ENCODE data around the gene RESP18.
A peak's percentile ranks its signal among the peaks of the same experiment; 100 is the strongest.

The RESP18 gene

DNA sequence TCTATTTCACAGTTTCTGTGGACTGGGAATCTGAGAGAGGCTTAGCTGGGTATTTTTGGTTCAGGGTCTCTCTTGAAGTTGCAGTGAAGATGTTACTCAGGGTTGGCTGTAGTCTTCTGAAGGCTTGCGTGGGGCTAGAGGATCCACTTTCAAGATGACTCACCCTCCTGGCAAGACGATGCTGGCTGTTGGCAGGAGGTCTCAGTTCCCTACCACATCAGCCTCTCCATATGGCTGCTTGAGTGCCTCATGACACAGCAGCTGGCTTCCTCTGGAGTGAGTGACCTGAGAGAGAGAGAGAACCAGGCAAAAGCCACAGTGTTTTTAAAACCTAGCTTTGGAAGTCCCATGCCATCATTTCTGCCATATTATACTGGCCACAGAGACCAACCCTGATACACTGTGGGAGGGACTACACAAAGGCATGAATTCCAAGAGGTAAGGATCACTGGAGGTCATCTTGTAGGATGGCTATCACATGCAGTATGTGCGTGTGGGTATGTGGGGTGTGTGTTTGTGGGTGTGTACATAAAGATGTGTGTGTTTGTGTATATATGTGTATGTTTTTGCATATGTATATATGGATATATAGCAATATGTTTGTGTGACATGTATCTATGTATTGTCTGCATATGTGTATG, 30.1 kb upstream of the RESP18 start:
- peak; percentile 76 for DNase-seq (ENCODE audit: low read depth)
- TF ChIP-seq, protein P1, sequence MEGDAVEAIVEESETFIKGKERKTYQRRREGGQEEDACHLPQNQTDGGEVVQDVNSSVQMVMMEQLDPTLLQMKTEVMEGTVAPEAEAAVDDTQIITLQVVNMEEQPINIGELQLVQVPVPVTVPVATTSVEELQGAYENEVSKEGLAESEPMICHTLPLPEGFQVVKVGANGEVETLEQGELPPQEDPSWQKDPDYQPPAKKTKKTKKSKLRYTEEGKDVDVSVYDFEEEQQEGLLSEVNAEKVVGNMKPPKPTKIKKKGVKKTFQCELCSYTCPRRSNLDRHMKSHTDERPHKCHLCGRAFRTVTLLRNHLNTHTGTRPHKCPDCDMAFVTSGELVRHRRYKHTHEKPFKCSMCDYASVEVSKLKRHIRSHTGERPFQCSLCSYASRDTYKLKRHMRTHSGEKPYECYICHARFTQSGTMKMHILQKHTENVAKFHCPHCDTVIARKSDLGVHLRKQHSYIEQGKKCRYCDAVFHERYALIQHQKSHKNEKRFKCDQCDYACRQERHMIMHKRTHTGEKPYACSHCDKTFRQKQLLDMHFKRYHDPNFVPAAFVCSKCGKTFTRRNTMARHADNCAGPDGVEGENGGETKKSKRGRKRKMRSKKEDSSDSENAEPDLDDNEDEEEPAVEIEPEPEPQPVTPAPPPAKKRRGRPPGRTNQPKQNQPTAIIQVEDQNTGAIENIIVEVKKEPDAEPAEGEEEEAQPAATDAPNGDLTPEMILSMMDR (IDR thresholded peaks at IDR 0.05; ENCODE audit: insufficient read depth, low read depth, low read length, missing control alignments), result no peak
- H3K4me3 ChIP-seq (ENCODE audit: low read depth, low read length), result no peak overlapping the region

DNA sequence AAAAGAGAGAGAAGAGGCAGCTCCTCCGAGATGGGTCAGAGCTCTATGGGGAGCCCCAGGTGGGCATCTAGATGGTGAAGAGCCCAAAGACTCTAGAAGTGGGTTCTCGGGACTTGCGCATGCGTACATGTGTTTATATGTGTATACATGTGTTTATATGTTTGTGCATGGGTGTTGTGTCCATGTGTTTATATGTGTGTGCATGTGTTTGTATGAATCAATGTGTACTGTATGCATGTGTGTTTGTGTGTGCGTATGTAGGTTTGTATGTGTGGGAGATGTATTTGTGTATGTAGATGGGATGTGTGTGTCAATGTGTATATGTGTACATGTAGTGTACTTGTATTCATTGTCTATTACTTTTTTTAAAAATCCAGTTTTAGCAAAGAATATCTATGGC, 29.5 kb upstream of the RESP18 start:
- H3K4me3 ChIP-seq (ENCODE audit: low read depth, low read length), result no peak overlapping the region
- TF ChIP-seq, protein P1 (IDR thresholded peaks at IDR 0.05; ENCODE audit: insufficient read depth, low read depth, low read length, missing control alignments), result no peak
- DNase-seq (ENCODE audit: low read depth), result no peak

DNA sequence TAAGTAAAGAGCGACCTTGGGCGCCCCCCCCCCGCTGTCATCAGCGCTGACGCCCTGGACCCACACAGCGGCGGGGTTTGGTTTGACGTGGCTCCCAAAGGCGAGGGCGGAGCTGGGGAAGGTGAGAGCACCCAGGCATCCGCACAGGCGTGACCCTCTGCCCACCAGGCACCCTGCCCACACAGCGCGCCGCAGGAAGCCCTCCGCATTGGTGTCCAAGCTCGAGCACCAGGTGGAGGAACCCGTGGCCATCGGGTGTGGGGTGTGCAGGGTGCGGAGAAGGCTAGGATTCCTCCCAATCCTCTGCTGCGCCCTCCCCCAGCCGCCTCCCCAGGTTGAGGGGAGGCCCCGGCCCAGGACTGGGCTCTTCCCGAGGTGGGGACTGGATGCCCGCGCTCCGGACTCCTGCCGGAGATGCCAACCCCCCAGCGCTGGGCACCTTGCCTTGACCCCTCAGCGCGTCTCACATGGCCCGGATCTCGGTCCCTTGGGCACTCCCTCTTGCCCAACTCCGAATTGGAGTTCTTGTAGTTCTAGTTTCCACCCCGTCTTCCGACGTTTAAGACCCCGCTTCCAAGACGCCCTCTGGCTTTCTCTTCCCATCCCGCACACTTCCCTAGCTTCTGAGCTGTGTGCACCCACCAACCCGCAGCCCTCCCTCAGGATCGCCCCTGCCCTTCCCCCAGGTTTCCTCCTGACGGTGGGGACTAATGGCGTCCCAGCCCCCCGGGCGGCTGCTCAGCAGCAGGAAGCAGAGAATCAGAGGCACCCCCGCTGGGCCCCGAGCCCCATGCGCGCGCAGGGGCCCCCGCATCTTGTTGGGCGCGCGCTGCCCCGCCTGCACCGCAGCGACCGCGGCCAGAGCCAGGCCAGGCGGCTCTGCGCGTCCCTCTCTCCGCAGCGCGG, 25.9 kb upstream of the RESP18 start:
- DNase-seq (ENCODE audit: low read depth), result no peak

DNA sequence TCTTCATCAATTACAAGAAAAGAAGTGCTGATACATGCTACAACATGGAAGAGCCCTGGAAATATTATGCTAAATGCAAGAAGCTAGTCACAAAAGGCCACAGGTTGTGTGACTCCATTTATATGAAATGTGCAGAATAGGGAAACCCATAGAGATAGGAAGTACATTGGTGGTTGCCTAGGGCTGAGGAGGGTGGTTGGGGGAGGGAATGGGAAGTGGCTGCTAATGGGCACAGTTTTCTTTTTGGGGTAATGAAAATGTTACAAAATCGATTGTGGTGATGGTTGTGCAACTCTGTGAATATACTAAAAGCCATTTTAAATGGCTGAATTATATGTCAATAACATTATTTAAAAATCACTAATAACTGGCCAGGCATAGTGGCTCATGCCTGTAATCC, 24.3 kb upstream of the RESP18 start:
- no peak for DNase-seq (ENCODE audit: low read depth)
- no peak overlapping the region for H3K4me3 ChIP-seq (ENCODE audit: low read depth, low read length)
- TF ChIP-seq, protein P1 (IDR thresholded peaks at IDR 0.05; ENCODE audit: insufficient read depth, low read depth, low read length, missing control alignments), result no peak

More for the DNA sequence above, 25.9 kb upstream of the RESP18 start:
- H3K4me3 ChIP-seq (ENCODE audit: low read depth, low read length), result no peak overlapping the region
- TF ChIP-seq, protein P1 (IDR thresholded peaks at IDR 0.05; ENCODE audit: insufficient read depth, low read depth, low read length, missing control alignments), result no peak

DNA sequence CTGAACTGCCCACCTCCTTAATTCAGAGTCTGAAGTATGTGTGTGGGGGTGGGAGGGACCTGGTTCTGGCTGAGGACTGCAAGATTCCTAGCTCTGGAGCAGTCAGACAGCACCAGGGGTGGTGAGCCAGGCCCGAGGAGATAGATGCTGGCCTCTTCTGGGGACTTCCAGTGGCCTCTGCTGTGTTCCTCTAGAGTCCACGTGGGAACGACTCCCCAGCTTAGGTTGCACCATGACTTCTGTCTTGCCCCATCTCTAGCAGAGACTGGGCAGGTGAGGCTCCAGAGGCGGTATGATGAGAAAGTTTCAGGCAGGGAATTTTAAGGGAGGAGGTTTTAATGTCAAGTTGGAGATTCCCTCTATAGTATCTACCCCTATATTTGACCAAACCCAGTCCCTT, 22.0 kb upstream of the RESP18 start:
- DNase-seq (ENCODE audit: low read depth), result no peak
- no peak overlapping the region for H3K4me3 ChIP-seq (ENCODE audit: low read depth, low read length)
- TF ChIP-seq, protein P1 (IDR thresholded peaks at IDR 0.05; ENCODE audit: insufficient read depth, low read depth, low read length, missing control alignments), result no peak

DNA sequence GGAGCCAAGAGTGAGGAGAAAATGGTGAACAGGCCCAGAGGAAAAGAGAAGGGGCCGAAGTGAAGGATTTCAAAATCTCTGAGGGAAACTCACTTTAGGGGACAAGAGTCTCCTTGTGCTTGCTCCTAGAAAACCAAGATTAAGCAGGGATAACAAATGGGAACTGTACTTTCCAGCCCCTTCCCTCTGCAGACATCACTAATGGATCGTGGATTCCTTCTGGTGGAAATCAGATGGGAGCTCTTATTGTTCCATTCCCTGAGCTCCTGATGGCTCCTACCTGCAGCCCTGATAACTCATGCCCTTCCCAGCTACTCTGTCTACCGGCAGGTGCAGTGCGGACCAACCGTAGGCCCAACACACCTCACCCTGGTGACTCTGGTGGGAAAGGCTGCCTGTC, 20.6 kb upstream of the RESP18 start:
- H3K4me3 ChIP-seq (ENCODE audit: low read depth, low read length), result no peak overlapping the region
- no peak for DNase-seq (ENCODE audit: low read depth)
- TF ChIP-seq, protein P1 (IDR thresholded peaks at IDR 0.05; ENCODE audit: insufficient read depth, low read depth, low read length, missing control alignments), result no peak
